ENCODE measurements around the gene SYF2.

The SYF2 gene

DNA sequence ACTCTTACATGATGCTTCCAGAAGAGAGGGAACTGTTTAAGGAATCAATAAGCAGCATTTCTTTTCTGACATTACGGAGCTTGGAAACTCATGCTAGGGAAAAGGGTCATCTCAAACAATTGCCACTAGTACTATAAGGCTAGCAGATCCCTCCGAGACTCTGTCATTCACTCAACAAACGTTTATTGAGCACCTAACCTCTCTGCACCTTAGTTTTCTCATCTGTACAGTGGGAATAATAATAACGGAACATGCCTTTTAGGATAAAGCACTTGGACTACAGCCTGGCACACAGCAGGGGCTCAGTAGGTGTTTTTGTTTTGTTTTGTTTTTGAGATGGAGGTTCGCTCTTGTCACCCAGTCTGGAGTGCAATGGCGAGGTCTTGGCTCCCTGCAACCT is 51.3 kb downstream of the SYF2 start:
- TF ChIP-seq, protein P1, sequence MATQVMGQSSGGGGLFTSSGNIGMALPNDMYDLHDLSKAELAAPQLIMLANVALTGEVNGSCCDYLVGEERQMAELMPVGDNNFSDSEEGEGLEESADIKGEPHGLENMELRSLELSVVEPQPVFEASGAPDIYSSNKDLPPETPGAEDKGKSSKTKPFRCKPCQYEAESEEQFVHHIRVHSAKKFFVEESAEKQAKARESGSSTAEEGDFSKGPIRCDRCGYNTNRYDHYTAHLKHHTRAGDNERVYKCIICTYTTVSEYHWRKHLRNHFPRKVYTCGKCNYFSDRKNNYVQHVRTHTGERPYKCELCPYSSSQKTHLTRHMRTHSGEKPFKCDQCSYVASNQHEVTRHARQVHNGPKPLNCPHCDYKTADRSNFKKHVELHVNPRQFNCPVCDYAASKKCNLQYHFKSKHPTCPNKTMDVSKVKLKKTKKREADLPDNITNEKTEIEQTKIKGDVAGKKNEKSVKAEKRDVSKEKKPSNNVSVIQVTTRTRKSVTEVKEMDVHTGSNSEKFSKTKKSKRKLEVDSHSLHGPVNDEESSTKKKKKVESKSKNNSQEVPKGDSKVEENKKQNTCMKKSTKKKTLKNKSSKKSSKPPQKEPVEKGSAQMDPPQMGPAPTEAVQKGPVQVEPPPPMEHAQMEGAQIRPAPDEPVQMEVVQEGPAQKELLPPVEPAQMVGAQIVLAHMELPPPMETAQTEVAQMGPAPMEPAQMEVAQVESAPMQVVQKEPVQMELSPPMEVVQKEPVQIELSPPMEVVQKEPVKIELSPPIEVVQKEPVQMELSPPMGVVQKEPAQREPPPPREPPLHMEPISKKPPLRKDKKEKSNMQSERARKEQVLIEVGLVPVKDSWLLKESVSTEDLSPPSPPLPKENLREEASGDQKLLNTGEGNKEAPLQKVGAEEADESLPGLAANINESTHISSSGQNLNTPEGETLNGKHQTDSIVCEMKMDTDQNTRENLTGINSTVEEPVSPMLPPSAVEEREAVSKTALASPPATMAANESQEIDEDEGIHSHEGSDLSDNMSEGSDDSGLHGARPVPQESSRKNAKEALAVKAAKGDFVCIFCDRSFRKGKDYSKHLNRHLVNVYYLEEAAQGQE (IDR thresholded peaks at IDR 0.05; ENCODE audit: insufficient replicate concordance, low read depth), result no peak
- TF ChIP-seq, protein P2, sequence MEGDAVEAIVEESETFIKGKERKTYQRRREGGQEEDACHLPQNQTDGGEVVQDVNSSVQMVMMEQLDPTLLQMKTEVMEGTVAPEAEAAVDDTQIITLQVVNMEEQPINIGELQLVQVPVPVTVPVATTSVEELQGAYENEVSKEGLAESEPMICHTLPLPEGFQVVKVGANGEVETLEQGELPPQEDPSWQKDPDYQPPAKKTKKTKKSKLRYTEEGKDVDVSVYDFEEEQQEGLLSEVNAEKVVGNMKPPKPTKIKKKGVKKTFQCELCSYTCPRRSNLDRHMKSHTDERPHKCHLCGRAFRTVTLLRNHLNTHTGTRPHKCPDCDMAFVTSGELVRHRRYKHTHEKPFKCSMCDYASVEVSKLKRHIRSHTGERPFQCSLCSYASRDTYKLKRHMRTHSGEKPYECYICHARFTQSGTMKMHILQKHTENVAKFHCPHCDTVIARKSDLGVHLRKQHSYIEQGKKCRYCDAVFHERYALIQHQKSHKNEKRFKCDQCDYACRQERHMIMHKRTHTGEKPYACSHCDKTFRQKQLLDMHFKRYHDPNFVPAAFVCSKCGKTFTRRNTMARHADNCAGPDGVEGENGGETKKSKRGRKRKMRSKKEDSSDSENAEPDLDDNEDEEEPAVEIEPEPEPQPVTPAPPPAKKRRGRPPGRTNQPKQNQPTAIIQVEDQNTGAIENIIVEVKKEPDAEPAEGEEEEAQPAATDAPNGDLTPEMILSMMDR (IDR thresholded peaks at IDR 0.05; ENCODE audit: insufficient read depth, low read length), result no peak
- no peak for TF ChIP-seq GABPA (IDR thresholded peaks at IDR 0.05; ENCODE audit: low read depth)
- no peak for TF ChIP-seq POLR2AphosphoS5 (IDR thresholded peaks at IDR 0.05; ENCODE audit: low read depth)
- TF ChIP-seq SPI1 (IDR thresholded peaks at IDR 0.05; ENCODE audit: borderline replicate concordance, low read depth), result no peak
- no peak overlapping the region for H3K27ac ChIP-seq (replicated peaks)
- no peak for DNase-seq (ENCODE audit: low read depth in 1 of 2, low spot score in 1 of 2)
- H3K4me3 ChIP-seq (replicated peaks; ENCODE audit: insufficient read depth, low read length), result no peak overlapping the region
- H3K27me3 ChIP-seq (ENCODE audit: insufficient read depth, poor library complexity, severe bottlenecking), result no peaks in the 10 kb centered on the region

DNA sequence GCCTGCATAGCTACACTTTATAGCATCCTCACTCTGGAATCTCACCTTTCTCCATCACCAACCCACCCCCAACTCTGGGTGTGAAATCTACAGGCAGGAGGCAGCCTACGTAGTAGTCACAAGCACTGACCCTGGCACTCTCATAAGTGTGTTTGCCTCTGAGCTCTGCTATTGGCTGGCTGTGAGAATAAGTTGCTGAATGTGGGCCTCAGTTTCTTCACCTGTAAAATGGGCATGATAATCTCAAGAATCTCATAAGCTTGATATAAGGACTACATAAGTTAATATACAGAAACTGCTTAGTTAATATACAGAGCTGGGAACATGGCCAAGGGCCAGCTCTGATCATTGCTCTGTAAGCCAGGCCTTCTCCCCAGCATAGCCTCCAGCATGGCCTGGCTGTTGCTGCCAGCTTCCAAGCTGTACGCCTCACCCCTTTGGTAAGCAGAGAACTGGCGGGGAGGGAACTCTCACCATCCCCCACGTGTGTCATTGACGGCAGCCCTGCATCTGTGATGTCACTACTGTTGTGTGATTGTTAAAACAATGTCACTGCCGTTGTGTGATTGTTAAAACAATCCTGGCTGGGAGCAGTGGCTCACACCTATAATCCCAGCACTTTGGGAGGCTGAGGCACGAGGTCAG is 53.3 kb downstream of the SYF2 start:
- TF ChIP-seq SPI1 (IDR thresholded peaks at IDR 0.05; ENCODE audit: borderline replicate concordance, low read depth) (no peak), POLR2AphosphoS5 (IDR thresholded peaks at IDR 0.05; ENCODE audit: low read depth) (no peak), GABPA (IDR thresholded peaks at IDR 0.05; ENCODE audit: low read depth) (no peak)
- TF ChIP-seq, protein P2 (IDR thresholded peaks at IDR 0.05; ENCODE audit: insufficient read depth, low read length), result no peak
- TF ChIP-seq, protein P1 (IDR thresholded peaks at IDR 0.05; ENCODE audit: insufficient replicate concordance, low read depth), result no peak
- Histone ChIP-seq H3K27me3 (ENCODE audit: insufficient read depth, poor library complexity, severe bottlenecking) (no peaks in the 10 kb centered on the region), H3K27ac (replicated peaks) (no peak overlapping the region), H3K4me3 (replicated peaks; ENCODE audit: insufficient read depth, low read length) (no peak overlapping the region)
- no peak for DNase-seq (ENCODE audit: low read depth in 1 of 2, low spot score in 1 of 2)

DNA sequence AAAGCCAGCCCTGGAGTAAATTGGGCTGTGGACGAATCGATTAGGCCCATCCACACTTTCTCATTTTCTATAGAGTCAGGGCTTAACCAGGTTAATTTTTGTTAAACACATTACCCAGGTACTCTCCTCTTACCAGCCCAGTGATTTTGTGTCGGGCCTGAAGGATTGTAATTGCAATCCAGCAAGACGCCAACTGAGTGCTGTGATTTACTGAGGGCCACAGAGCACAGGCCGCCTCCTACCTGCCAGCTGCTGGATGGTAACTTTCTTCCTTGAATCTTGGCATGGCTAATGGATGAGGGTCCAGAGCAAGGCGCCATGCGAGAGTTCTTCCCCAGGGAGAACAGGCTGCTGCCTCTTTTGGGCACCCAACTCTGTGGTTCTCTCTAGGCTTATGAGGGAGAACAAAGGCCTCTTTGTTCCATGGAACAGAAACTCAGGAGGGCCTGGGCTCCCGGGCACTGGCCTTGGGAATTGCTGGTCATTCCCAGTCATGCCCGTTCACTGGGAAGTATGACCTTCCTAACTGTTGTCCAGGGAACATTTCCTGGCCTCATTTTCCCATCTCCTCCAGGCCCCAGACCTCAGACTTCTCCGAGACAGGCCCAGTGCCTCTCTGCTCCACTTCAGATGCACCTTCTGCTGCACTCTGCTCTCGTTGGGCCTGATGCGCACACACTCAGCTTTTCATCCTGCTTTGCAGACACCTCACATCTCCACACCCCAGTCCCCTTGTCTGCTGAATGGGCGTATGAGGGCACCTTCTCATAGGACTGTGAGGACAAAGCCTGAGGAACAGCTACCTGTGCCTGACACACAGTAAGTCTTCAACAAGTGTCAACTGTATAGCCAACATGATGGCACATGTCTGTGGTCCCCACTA is 57.3 kb downstream of the SYF2 start:
- H3K4me3 ChIP-seq (replicated peaks; ENCODE audit: insufficient read depth, low read length), result no peak overlapping the region
- no peak for TF ChIP-seq POLR2AphosphoS5 (IDR thresholded peaks at IDR 0.05; ENCODE audit: low read depth)
- TF ChIP-seq, protein P2 (IDR thresholded peaks at IDR 0.05; ENCODE audit: insufficient read depth, low read length), result no peak
- TF ChIP-seq, protein P1 (IDR thresholded peaks at IDR 0.05; ENCODE audit: insufficient replicate concordance, low read depth), result no peak
- TF ChIP-seq SPI1 (IDR thresholded peaks at IDR 0.05; ENCODE audit: borderline replicate concordance, low read depth), result no peak
- TF ChIP-seq GABPA (IDR thresholded peaks at IDR 0.05; ENCODE audit: low read depth), result no peak
- no peaks in the 10 kb centered on the region for H3K27me3 ChIP-seq (ENCODE audit: insufficient read depth, poor library complexity, severe bottlenecking)
- no peak for DNase-seq (ENCODE audit: low read depth in 1 of 2, low spot score in 1 of 2)
- no peak overlapping the region for H3K27ac ChIP-seq (replicated peaks)

Data from HL-60 (cell line).